Measurements from ENCODE around the gene HCFC1. TPM values are rescaled to one million over a fixed set of nuclear protein-coding genes. Genes with fewer than 3 reads are reported as not detected.

Gene HCFC1
- total and polyA plus RNA-seq, 9 of the 15 experiments (the other 6 are each of a cell fraction or from before 2014, with no cell fraction given) = 2.8 to 133 (median 17.1) TPM

- TF ChIP-seq CGGBP1 (CRISPR knock-in tag; IDR thresholded peaks at IDR 0.05) = peak; percentile 63; the same call in 1 of the 2 replicates
- no peak for TF ChIP-seq NFYB (IDR thresholded peaks at IDR 0.05; ENCODE audit: extremely low read depth, insufficient read length)
- no peak for TF ChIP-seq KDM1A (IDR thresholded peaks at IDR 0.05)
- 0 out of 2 replicates have a peak, but pooled peaks have one; percentile 26 for TF ChIP-seq E2F1 (CRISPR knock-in tag; IDR thresholded peaks at IDR 0.05)
- TF ChIP-seq ELF1 (tag; IDR thresholded peaks at IDR 0.05) = no peak
- no peak for TF ChIP-seq ELF4 (CRISPR knock-in tag; IDR thresholded peaks at IDR 0.05)
- no peak for TF ChIP-seq U2AF2 (optimal IDR thresholded peaks at IDR 0.05; ENCODE audit: low read depth, low read length)
- TF ChIP-seq RBM14 (IDR thresholded peaks at IDR 0.05; ENCODE audit: borderline replicate concordance, insufficient read depth, low read depth, low read length) = peak; percentile 83; the same call in 1 of the 2 replicates
- TF ChIP-seq HDAC2 (IDR thresholded peaks at IDR 0.05) = no peak
- peak; percentile 88; the same call in 1 of the 2 replicates for TF ChIP-seq THRB (CRISPR knock-in tag; conservative IDR thresholded peaks at IDR 0.05)
- no peak for TF ChIP-seq KLF16 (IDR thresholded peaks at IDR 0.05)
- TF ChIP-seq ZBTB49 (CRISPR knock-in tag; IDR thresholded peaks at IDR 0.05; ENCODE audit: borderline replicate concordance) = no peak
- no peak for TF ChIP-seq PTRF (tag; IDR thresholded peaks at IDR 0.05)
- no peak; the same call in 1 of the 2 replicates for TF ChIP-seq ARID4B (CRISPR knock-in tag; IDR thresholded peaks at IDR 0.05)
- peak; percentile 73 for TF ChIP-seq ETS1 (conservative IDR thresholded peaks at IDR 0.05; ENCODE audit: control insufficient read depth, low read depth, low read length)
These were observed 45.7 kb downstream of the HCFC1 start, which contains the start of gene ARHGAP4 (continued) for GRCh38 chrX:153925739-153926551.
